ENCODE measurements around the gene CMKLR1. TPM values are rescaled to one million over a fixed set of nuclear protein-coding genes. Genes with fewer than 3 reads are reported as not detected.

The CMKLR1 gene
- total and polyA plus RNA-seq, 10 of the 15 experiments (the other 5 are each of a cell fraction or from before 2014, with no cell fraction given), result 13.8 to 52.3 (median 26.2) TPM

GRCh38 chr12:108341854-108342847 lies 3.0 kb upstream of the CMKLR1 start (continued):
- TF ChIP-seq FOS (IDR thresholded peaks at IDR 0.05; ENCODE audit: borderline replicate concordance, extremely low read depth, insufficient read length), result no peak
- TF ChIP-seq, protein P1, sequence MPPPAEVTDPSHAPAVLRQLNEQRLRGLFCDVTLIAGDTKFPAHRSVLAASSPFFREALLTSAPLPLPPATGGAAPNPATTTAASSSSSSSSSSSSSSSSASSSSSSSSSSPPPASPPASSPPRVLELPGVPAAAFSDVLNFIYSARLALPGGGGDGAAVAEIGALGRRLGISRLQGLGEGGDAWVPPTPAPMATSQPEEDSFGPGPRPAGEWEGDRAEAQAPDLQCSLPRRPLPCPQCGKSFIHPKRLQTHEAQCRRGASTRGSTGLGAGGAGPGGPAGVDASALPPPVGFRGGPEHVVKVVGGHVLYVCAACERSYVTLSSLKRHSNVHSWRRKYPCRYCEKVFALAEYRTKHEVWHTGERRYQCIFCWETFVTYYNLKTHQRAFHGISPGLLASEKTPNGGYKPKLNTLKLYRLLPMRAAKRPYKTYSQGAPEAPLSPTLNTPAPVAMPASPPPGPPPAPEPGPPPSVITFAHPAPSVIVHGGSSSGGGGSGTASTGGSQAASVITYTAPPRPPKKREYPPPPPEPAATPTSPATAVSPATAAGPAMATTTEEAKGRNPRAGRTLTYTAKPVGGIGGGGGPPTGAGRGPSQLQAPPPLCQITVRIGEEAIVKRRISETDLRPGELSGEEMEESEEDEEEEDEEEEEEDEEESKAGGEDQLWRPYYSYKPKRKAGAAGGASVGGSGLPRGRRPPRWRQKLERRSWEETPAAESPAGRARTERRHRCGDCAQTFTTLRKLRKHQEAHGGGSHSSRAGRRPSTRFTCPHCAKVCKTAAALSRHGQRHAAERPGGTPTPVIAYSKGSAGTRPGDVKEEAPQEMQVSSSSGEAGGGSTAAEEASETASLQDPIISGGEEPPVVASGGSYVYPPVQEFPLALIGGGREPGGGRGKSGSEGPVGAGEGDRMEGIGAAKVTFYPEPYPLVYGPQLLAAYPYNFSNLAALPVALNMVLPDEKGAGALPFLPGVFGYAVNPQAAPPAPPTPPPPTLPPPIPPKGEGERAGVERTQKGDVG (CRISPR knock-in tag; IDR thresholded peaks at IDR 0.05), result no peak
- no peak for TF ChIP-seq PAX8 (IDR thresholded peaks at IDR 0.05)
- TF ChIP-seq, protein P2, sequence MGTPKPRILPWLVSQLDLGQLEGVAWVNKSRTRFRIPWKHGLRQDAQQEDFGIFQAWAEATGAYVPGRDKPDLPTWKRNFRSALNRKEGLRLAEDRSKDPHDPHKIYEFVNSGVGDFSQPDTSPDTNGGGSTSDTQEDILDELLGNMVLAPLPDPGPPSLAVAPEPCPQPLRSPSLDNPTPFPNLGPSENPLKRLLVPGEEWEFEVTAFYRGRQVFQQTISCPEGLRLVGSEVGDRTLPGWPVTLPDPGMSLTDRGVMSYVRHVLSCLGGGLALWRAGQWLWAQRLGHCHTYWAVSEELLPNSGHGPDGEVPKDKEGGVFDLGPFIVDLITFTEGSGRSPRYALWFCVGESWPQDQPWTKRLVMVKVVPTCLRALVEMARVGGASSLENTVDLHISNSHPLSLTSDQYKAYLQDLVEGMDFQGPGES (IDR thresholded peaks at IDR 0.05), result no peak
- TF ChIP-seq TCF12 (IDR thresholded peaks at IDR 0.05; ENCODE audit: low read depth, low read length), result no peak
- TF ChIP-seq E4F1 (IDR thresholded peaks at IDR 0.05; ENCODE audit: borderline replicate concordance, partially characterized antibody), result no peak
